A375 (cell line): ENCODE measurements around the gene TNFAIP8L3. TPM values are rescaled to one million over a fixed set of nuclear protein-coding genes. Genes with fewer than 3 reads are reported as not detected.

Experiments
- total RNA-seq: library from RNA; depleted of rRNA; stranded (reverse); fragments of >200 nt; shearing (Covaris generic); gene quantifications from 2 replicates; pipeline ENCODE4 v1.2.3, GENCODE V29; 2014; rRNA removed

Gene TNFAIP8L3
- total RNA-seq, result not detected in 2 replicates

GRCh38 chr15:51094606-51095569, at the start of gene TNFAIP8L3:
Gene TNFAIP8L3, minus strand, starts transcription at chr15:51094906. Its CDS starts 311 bp downstream, at chr15:51094595.

Other genes with a start within 250 kb of the TNFAIP8L3 start
- 7.1 and 7.2 TPM in 2 replicates for gene AP4E1, start 186.2 kb downstream of the TNFAIP8L3 start, total RNA-seq
- not detected in 2 replicates for gene CYP19A1, start 243.7 kb upstream of the TNFAIP8L3 start, total RNA-seq
- gene GLDN, start 246.7 kb upstream of the TNFAIP8L3 start, total RNA-seq, result 0.50 and 1.1 TPM in 2 replicates